Non-pigmented ciliary epithelial cell (primary cell): ENCODE results near the gene BCL10.
A peak's percentile ranks its signal among the peaks of the same experiment; 100 is the strongest.

ENCODE experiments used
- DNase-seq: peaks from one replicate; pipeline ENCODE4 v3.0.0-alpha.2; 2010; ENCODE audit warnings: low read depth

BCL10 gene

DNA sequence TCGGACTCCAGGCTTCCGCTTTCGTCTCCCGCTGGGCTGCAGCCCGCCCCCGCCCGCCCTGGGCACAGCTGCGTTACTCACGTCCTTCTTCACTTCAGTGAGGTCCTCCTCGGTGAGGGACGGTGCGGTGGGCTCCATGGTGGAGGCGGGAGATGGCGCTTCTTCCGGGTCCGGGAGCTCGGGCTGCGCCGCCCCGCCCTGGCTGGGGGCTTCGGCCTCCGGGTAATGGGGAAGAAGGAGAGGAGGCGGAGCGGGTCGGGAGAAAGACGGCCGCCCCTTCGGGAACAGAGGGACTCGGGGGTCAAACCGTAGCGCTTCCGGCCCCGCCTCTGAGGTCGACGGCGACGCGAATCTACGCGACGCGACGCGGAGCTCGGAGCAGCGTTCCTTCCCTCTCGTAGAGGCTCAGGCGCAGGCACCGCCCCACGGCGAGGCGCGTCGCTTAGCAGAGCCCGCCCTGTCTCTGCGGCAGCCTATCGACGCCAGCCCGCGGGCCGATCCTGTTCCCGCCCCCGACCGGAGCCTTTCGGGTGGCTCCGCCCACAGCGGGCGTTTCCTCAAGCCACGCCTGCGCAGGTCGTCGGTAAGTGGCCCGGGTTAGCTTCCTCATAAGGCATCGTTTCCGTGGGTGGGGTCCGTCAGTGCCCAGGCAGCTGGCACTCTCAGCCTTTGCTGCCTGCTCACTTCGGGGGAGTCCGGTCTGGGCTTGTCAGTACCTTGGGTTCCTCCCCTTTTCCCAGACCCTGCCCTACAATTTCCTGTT lies at the start of gene BCL10:
BCL10 (minus strand) TSS at position 418 of the 763 bp plus-strand sequence; CDS start at position 138, 280 bp downstream.
- DNase-seq: peak; percentile 88

DNA sequence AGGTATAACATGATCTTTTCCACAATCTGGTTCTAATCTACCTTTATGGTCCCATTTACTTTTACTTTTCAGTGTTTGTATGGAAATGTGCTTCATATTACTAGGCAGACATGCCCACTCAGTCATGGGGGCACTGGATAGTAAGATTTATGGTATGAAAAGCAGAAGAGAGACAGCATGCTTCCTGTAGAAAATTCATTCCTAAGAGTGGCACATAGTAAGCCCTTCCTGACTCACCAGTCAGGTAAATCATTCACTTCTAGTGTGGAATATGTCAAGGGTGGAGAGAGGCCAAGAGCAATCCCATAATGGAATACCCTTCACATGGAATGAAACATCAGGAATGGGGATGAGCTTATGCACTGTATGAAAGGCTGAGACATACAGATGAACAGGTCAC lies 49.5 kb upstream of the BCL10 start:
- DNase-seq: no peak

DNA sequence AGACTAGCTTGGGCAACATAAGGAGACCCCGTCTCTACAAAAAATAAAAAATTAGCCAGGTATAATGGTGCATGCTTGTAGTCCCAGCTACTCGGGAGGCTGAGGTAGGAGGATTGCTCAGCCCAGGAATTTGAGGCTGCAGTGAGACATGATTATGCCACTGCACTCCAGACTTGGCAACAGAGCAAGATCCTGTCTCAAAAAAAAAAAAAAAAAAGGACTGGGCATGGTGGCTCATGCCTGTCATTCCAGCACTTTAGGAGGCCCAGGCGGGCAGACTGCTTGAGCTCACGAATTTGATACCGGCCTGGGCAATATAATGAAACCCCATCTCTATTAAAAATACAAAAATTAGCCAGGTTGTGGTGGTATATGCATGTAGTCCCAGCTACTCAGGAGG lies 47.3 kb upstream of the BCL10 start:
- DNase-seq: no peak

DNA sequence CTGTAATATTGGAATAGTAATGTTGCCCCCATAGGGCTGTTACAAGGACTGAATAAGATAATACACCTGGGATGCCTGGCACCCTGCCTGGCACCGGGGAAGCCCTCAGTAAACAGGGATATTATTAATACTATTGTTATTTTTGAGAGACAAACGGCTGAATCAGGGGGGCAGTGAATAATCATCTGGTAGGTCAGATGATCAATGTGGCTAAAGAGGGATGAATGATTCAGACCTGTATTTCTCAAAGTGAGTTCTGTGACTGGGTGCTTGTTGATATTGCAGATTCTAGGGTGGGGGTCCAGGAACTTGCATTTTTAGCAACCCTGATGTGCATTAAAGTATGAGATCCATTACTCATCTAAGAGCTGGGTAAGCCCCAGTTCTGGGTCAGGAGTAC lies 46.2 kb upstream of the BCL10 start:
- DNase-seq: no peak

DNA sequence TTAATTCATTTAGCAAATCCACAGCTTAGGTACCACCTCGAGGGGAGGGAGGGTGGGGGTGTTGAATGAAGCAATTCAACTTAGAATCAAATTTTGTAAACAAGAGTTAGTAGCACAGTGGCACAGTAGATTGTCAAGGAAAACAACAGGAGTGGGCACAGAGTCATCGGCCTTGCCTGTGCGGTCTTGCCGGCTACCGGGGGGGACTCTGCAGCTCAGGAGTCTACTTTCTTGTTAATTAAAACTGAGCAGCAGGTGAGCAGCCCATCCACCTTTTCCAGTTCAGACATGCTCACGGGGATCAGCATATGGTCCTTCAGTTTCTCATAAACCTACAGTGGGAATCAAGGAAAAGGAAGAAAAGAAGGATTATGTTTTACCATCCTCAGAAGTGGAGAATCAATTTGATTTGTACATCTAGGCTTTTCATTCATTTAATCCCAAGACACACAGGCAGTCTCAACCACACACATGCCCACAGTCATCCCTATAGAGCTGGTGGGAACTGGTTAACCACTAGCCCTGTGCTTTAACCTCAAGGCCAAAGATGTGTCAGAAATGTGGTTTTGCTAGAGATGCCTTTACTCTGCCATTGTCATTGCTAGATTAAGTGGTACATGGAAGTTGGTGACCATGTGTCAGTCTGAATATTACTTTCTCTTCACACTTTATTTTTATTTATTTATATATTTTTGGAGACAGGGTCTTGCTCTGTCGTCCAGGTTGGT lies 45.0 kb upstream of the BCL10 start:
- DNase-seq: no peak

DNA sequence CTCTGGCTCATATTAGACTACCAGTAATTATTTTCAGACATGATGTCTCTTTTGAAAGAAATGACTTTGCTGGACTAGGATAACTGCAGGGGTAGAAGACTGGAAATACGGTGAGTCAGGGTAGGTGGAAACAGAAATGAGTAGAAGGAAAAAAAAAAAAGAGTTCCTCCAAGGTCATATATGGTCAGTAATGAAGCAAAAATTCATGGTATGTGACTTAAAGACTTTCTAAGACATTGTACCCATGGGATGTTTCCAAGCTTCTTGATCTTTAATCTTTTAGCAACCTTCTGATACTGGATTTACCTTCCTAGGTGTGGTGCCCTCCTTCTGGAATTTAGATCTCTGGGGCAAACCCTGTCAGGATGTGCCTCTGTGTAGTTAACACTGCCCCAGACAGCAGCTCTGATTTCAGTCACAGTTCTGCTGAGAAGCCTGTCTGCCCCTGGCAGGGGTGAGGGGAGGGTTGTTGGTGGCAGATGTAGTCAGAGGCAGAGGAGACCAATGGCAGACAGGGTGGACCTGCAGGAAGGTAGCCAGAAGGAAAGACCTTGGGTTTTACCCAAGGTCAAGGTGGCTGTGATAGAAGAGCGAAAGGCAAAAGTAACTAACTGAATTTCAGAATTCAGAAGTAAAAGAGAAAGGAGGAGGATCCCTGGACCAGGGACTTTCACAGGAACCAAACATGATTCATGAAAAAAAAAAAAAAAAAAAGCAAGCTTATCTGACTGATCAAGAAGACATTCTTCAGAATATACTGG lies 44.1 kb upstream of the BCL10 start:
- DNase-seq: no peak

DNA sequence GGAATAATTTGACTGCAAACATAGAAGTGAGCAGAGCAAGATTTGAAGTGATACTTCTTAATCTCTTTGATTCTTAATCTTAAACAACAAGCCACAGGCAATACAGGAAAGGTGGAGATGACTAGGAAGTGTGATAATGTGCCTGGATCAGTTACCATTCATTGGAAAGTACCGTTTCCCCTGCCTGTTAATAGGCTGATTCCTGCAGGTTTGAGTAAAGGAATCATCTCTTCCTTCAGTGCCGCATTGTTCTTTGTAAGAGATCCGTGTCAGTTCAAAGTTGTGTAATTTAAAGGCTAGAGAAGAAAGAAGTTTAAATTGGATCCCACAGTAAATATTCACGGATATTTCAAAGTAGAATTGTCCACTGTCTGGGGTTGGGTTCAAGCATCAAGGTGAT lies 43.5 kb upstream of the BCL10 start:
- DNase-seq: no peak

DNA sequence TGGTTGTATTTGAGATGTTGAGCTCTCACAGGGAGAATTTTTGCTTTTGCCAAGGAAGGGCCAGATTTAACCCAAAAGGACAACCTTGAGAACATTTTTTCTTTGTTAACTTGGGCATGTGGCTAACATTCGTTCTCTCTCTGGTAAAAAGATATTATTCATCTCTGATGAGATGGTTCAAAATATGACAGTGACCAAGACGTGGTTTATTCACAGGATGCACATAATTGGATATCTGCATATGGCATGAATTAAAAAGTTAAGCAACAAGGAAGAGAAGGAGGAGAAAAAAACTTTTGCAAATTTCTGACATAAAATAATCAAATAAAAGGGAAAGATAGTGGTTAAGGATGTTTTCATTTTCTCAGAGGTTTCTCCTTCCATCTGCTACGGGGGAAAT lies 43.1 kb upstream of the BCL10 start:
- no peak for DNase-seq

DNA sequence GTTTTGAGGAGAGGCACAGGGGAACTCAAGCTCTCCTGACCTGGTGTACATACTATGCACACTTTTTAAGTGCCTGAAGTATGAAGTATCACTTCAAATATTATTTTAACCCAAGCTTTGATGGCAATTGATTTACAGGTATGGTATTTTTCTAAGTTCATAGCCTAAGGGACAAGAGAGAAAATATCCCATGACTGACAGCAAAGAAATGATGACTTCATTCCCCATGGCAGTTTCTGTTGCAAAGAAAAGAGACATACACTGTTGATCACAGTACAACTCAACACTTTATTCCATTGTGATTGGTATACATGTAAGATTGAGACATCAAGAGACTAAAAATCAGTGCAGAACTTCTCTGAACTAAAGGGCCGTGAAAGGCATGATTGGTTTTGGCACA lies 41.8 kb upstream of the BCL10 start:
- DNase-seq: no peak

DNA sequence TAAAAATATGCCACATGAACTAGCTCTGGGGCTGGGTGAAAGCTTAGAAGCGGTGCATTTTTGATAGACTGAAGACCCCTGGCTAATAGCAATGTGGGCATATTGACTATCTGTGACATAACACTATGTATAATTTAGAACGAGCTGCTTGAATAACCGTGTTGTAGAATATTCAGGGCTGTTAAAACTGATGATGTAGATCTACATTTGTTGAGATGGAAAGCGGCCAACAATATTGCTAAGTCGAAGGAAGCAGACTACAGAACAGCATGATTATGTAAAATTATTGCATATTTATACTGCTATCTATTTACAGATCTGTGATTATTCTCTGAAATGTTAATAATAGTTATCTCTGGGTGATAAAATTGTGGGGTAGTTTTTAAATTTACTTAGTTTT lies 41.1 kb upstream of the BCL10 start:
- no peak for DNase-seq

DNA sequence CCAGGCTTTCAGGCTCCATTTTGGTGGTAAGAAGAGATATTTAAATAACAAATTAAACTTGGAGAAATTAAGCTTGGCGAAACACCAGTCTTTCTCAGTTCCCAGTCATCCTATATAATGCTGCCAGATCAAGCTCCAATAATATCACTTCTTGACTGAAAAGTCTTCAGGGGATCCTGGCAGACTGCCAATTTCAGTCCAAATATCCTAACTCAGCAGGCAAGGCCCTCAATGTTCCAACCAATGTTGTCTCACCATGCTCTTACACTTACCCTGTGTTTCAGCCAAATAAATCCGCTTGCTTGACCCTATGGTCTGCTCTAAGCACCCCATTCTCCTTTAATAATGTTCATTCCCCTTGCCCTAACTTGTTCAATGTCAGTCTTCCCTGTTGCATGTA lies 39.9 kb upstream of the BCL10 start:
- DNase-seq: no peak

DNA sequence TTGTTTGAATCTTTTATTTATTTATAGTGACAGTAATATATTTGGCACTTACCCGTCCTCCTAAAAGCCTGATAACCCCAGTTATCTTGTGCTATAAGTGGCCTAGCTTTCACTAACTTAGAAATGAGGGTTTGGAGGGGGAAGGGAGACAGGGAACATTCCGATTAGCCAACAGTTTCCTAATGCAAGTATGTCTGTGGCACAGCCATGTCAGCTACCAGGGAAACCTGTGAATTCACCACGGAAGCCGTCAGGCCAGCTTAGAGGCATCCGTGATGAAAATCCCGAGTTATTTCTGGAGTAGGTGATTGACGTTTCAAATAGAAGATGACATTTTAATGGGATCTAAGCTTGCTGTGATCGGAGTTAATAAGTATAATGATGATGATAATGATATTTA lies 39.4 kb upstream of the BCL10 start:
- DNase-seq: no peak

DNA sequence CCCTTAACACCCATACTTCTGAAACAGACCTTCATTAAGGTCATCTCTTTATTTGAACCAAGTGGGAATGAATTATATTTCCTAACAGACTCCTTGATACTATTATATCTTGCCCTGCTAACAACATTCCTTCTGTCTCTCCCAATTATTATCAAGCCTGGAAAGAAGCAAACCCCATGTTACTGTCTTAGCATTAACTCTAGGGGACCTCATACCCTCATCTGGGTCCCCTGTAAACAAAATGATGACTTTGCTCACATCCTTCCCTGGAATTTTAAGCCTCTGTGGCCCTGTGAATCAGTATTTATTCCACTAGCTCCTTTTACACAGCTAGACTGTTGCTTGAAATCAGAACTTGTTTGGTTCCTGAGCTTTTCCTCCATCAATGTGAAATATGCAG lies 38.3 kb upstream of the BCL10 start:
- no peak for DNase-seq

DNA sequence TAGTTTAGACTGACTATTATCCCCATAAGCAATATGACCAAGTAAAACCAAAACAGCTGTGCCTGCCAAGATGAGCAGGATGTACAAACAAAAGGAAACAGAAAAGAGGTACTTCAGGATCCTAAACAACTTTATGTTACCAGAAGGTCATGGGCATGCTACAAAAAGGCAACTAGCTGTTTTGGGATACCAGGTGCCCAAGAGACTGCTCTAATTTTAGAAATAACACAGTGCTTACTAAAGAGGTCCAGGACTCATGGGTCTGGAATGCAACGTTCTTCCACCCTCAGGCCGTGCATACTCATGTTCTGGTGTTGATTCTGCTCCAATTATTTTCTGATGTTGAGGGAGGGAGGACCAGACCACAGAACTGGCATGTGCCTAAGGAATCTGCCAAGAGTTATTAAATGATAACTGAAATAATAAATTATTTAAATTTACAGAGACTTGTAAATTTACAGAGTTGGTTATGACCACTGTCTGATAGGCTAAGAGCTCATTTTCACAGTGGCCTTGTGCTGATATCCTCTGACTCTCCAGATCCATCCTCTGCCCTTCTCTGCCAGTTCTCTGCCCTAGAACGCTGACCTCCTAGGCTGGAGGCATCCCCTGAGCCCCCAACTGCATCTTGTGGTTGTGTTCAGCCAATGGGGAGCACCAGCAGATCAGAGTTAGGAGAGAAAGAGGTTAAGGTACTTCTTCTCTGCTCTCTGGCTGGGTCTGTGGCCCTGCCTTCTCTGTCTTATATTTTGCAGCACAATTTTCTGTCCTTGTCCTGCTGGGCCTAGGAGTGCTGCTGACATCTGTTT lies 37.7 kb upstream of the BCL10 start:
- DNase-seq: peak; percentile 88

DNA sequence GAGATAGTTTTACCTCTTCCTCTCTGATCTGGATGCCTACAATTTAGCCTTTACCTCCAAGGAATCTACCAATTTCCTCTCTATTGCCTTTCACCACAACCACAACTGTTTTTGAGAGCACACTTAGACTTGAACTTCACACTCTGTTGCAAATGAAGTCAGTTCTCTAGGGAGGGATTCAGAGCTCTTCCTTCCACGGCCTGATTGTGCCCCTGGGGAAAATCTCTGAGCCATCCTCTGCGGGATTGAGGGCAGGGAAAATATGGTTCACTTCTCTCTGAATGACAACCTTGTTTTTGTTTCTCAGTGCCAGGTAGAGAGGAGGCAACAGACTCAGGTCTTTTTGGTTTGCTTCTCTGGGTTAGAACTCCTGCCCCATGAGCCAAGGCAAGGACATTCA lies 35.4 kb upstream of the BCL10 start:
- DNase-seq: no peak

DNA sequence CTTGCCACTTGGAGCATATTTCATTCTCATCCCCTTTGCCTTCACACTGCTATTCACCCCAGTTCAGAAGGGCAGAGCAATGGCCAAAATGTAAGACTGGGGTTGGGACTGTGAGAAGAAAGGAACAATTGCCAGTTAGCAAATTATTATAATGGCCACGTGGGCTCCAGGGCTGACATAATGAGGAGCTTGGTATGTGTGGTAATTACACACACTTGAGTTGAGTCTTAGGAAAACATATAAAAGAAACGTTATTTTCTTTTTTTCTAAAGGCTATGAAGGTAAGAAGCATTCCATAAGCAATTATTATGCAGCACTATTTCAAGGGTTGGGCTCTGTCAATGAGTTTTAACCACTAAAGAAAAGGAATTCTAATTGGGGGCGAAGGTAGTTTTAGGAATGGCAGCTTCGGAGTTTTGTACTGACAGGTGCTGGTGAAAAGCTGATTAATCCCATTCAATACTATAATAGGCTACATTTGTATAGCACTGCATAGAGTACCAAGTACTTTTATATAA lies 32.5 kb upstream of the BCL10 start:
- no peak for DNase-seq

DNA sequence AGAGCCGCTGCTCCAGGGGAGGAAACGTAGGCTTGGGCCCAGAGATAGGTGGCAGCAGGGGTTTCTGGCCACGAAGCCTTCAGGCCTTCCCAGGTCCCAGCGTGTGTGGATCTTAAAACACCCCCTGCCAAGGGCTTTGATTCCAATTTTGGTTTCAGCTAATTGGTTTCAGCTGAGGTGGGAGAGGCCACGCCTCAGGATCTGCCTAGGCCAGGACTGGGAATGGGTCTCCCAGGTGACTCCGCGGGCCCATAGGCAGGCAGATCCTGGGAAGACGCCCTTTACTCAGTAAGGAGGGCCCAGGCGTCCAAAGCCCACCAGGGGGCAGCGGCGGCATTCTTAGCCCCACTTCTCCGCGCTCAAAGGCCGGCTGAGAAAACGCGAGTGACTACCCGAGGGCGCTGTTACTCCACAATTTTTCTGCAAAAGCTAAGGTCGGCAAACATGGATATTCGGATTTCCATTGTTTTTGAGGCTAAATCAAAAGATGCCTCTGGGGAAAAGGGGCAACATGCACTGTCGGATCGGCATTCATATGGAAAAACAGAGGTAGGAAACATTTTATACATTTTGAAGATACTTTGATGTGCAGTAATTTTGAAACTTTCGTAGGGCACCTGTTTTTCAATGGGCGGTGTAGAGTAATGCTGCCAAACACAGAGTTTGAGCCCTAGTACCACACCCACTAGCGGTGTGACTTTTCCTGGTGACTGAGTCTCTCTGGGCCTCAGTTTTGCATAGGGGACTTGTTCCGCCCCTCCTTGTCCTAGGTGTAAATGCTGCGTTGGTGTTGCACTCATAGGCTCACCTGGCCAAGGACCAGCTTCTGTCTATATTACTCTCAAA lies 31.8 kb upstream of the BCL10 start:
- peak; percentile 57 for DNase-seq

DNA sequence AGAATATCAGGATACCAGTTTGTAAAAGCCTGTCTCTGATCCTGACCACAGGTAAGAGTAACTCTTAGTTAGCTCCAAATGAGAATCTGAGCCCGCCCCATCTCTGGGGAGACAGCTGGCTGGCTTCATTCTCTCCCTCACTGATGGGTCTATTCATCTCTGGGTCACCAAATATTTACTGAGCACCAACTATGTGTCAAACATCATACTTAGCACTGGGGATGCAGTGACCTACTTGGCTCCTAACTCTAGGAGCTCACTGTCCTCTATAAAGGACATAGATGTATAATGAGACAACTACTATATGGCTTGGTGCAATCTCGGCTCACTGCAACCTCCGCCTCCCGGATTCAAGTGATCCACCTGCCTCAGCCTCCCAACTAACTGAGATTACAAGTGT lies 29.8 kb upstream of the BCL10 start:
- no peak for DNase-seq

DNA sequence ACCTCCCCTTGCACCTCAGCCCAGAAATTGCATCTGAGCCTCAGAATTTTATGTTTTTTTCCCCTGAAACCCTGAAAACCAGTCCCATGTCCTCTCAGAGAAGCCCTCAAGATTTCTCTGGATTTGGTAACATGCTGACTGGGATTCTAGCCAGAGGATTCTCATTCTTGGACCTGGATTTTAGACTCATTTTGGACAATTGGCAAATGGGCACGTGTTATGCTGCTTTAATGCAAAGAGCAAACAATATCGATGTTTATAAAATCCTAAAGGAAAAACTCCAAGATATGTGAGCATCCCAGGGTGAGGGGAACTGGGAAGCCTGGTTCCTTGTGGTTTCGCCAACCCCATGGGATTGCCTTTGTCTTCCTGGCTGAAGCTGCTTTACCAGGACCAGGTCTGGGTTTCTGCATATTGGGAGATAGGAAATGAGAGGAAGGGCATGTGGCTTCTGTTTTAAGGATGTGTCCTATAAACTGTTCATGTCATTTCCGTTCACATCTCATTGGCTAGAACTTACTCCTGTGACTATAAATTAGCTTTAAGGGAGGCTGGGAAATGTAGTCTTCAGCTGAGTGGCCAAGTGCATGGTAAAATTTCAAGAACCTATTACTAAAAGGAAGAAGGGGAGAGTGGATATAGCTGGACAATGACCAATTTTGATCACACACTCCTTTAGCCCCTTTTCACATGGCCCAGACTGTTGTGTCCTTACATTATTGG lies 27.2 kb upstream of the BCL10 start:
- DNase-seq: no peak

DNA sequence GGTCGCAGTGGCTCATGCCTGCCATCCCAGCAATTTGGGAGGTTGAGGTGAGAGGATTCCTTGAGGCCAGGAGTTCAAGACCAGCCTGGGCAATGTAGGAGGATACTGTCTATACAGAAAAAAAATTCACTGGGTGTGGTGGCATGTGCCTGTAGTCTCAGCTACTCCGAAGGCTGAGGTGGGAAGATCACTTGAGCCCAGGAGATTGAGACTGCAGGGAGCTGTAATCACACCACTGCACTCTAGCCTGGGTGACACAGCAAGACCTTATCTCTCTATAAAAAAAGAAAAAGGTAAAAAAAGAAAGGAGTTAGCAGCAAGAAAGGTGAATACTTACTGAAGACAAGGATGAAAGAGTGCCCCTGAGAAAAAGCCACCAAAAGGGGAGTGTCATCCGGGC lies 23.7 kb upstream of the BCL10 start:
- no peak for DNase-seq
